Measurements from ENCODE around the gene METTL17. TPM values are rescaled to one million over a fixed set of nuclear protein-coding genes. Genes with fewer than 3 reads are reported as not detected.

METTL17 gene
- total and polyA plus RNA-seq, 2 of the 8 experiments (the other 6 are each of a cell fraction or from before 2014, with no cell fraction given), result 73.8 to 138 TPM

DNA sequence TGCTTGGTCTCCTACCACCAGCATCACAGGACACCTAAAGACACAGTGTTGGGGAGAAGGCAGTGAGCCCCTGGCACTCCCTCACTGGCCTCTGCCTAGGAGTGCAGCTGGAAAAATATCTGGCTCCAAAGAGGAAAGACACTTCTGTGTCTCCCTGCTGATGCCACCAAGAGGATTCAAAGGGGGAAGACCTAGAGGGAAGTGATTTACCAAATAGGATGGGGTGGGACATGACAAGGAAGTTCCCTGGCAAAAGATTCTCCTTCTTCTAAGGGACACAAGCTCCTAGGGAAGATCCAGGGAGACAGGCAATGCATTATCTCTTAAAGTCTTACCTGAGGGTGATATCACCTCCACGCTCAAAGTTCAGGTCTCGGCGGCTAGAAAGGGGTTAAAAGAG is 29.0 kb downstream of the METTL17 start:
- H4K5ac ChIP-seq (ENCODE audit: insufficient read length, low read depth, low read length), result no peak overlapping the region
- no peak overlapping the region for H2BK20ac ChIP-seq (ENCODE audit: low read length)
- H3K4me2 ChIP-seq (ENCODE audit: insufficient read depth in 1 of 2, low read depth in 2 of 2, low read length in 2 of 2), result no peak overlapping the region
- TF ChIP-seq HDAC2 (IDR thresholded peaks at IDR 0.05; ENCODE audit: borderline replicate concordance in 1 of 2, low read depth in 2 of 2, low read length in 2 of 2) (no peak), PHF8 (conservative IDR thresholded peaks at IDR 0.05; ENCODE audit: low read depth, low read length) (no peak), RNF2 (IDR thresholded peaks at IDR 0.05; ENCODE audit: borderline replicate concordance, low read depth, low read length, missing control alignments, poor library complexity, severe bottlenecking) (no peak), CBX8 (IDR thresholded peaks at IDR 0.05; ENCODE audit: borderline replicate concordance, low read depth, low read length) (no peak), SIRT6 (IDR thresholded peaks at IDR 0.05; ENCODE audit: low read length) (no peak)
- H4K20me1 ChIP-seq (replicated peaks in 1 of 2; ENCODE audit: control insufficient read depth in 1 of 2, insufficient read depth in 2 of 2, low read length in 2 of 2), result no peaks in the 10 kb centered on the region
- H2AFZ ChIP-seq (ENCODE audit: low read length), result no peak overlapping the region
- no peaks in the 10 kb centered on the region for H3K9me3 ChIP-seq (ENCODE audit: insufficient read depth in 2 of 2, low read depth in 1 of 2, low read length in 1 of 2)
- H3K4me3 ChIP-seq (ENCODE audit: extremely low read depth in 1 of 4, insufficient read depth in 2 of 4, low read depth in 3 of 4, low read length in 4 of 4), result no peak overlapping the region
- H3K9ac ChIP-seq (replicated peaks in 1 of 4; ENCODE audit: extremely low read depth in 1 of 4, low read depth in 3 of 4, low read length in 3 of 4), result no peak overlapping the region
- WGBS, 2 experiments (ENCODE audit: extremely low coverage in 1 of 2, insufficient coverage in 1 of 2, insufficient read length in 1 of 2, insufficient replicate concordance in 2 of 2, low coverage in 1 of 2, low lambda C conversion rate in 2 of 2, missing lambda C conversion rate in 1 of 2), result 94% methylated on average over 3 of the region's 3 CpGs; no CpG with 5 or more reads in 1 of the 2 experiments
- peaks cover 4 to 12% (median 7%) of the 10 kb centered on the region in 4 experiments for H3K4me1 ChIP-seq (replicated peaks in 1 of 4; ENCODE audit: control insufficient read depth in 3 of 4, insufficient read depth in 4 of 4, low read length in 3 of 4)
- FAIRE-seq, result no peak
- no peak overlapping the region for H4K91ac ChIP-seq (replicated peaks; ENCODE audit: insufficient read length, low read length)
- H3K27ac ChIP-seq (ENCODE audit: low read depth, low read length), result no peak overlapping the region
- no peak for DNase-seq (ENCODE audit: low read depth in 1 of 2, low spot score in 2 of 2)
- H3K18ac ChIP-seq (ENCODE audit: extremely low read depth, low read length), result no peak overlapping the region
- H3K23ac ChIP-seq (ENCODE audit: insufficient read length), result no peak overlapping the region
- no peak overlapping the region for H3K14ac ChIP-seq (ENCODE audit: insufficient read length)
- no peak overlapping the region for H2AK5ac ChIP-seq (ENCODE audit: low read depth, low read length)
- no peak overlapping the region for H4K8ac ChIP-seq (ENCODE audit: extremely low read depth, insufficient read depth, low read length)
- POLR2A ChIA-PET (ENCODE audit: partially characterized antibody), result interaction anchor here (1.2 to 1.5 kb wide), 3 partner anchors 15 to 29 kb away, joined by 3 to 5 read pairs (median 3); no protein-coding TSS in a partner anchor
- H3K36me3 ChIP-seq (ENCODE audit: control insufficient read depth in 2 of 4, insufficient read depth in 4 of 4, low read length in 3 of 4), result peaks cover 0 to 5% (median under 1%) of the 10 kb centered on the region in 4 experiments; a peak in 3 of 8 replicates
- peaks cover under 1 to 12% (median 11%) of the 10 kb centered on the region in 4 experiments; a peak in 6 of 7 replicates for H3K27me3 ChIP-seq (replicated peaks in 1 of 4; ENCODE audit: control insufficient read depth in 3 of 4, extremely low read depth in 1 of 4, insufficient read depth in 3 of 4, low read length in 3 of 4)
- no peaks in the 10 kb centered on the region for H3K79me1 ChIP-seq (ENCODE audit: low read depth, low read length)
- H2BK120ac ChIP-seq (replicated peaks; ENCODE audit: low read depth, low read length), result no peak overlapping the region
- no peak overlapping the region for H3K56ac ChIP-seq (replicated peaks; ENCODE audit: insufficient read length, low read depth, low read length)
- CTCF ChIA-PET (ENCODE audit: partially characterized antibody), result interaction anchor here (0.6 to 16.1 kb wide), 11 partner anchors 13 to 200 kb away, joined by 3 to 371 read pairs (median 6); partner anchors contain the start of genes ARHGEF40 and RNASE7
- no peak overlapping the region for H2BK15ac ChIP-seq (ENCODE audit: low read length)
- H3K4ac ChIP-seq (replicated peaks; ENCODE audit: insufficient read length, low read depth, low read length), result no peak overlapping the region
- H3K23me2 ChIP-seq (ENCODE audit: low read depth, low read length), result 0 out of 2 replicates have a peak, but pooled peaks cover 2% of the 10 kb centered on the region
- H2BK12ac ChIP-seq (ENCODE audit: low read depth, low read length), result no peak overlapping the region
- H2BK5ac ChIP-seq (ENCODE audit: low read depth, low read length), result no peak overlapping the region
- H3K79me2 ChIP-seq (ENCODE audit: control insufficient read depth in 1 of 2, insufficient read depth in 2 of 2, low read length in 2 of 2), result no peaks in the 10 kb centered on the region
